SK-N-SH (cell line): ENCODE measurements around the gene FGFRL1. TPM values are rescaled to one million over a fixed set of nuclear protein-coding genes. Genes with fewer than 3 reads are reported as not detected.

Experiments used
- CTCF ChIA-PET: fragments of 300-600, 350-600 bp; formaldehyde crosslinking; extraction: SDS; loops from one replicate; lab custom pipeline; 2021; lab: Yijun Ruan, JAX
- POLR2A ChIA-PET: fragments of 350-600 bp; sonication (Branson Sonifier 250); formaldehyde crosslinking; extraction: SDS; loops from one replicate; lab custom pipeline; 2020; ENCODE audit warnings: antibody characterized with exemption, inconsistent platforms; lab: Yijun Ruan, JAX
- DNase-seq: peaks from one replicate; pipeline ENCODE4 v3.0.0; 2012
- H2AFZ ChIP-seq: fragments of 200-600 bp; sonication (generic); 2 replicates; pipeline ENCODE4 v1.8.1; 2016; ENCODE audit warnings: antibody characterized with exemption, mild to moderate bottlenecking, low read depth
- H3F3A ChIP-seq: fragments of 200-600 bp; sonication (generic); replicated peaks from 2 replicates; pipeline ENCODE3; 2016; ENCODE audit warnings: antibody characterized with exemption, mild to moderate bottlenecking; ENCODE audit not compliant: insufficient read depth
- H3K27ac ChIP-seq, 2 experiments: fragments of 200-500 bp in 1 of 2; fragments of 200-600 bp in 1 of 2; sonication (Bioruptor generic) in 1 of 2; sonication (generic), shearing (Covaris generic) in 1 of 2; 2 replicates each; pipeline versions ENCODE4 v1.5.1 to v1.6.1; 2014 to 2016; ENCODE audit warnings: low read depth in 2 of 2, inconsistent platforms in 1 of 2, low read length in 1 of 2, mild to moderate bottlenecking in 1 of 2, mixed read lengths in 1 of 2
- H3K27me3 ChIP-seq: fragments of 200-600 bp; sonication (generic), shearing (Covaris generic); 2 replicates; pipeline ENCODE4 v1.6.1; 2016; ENCODE audit warnings: mixed run types; ENCODE audit not compliant: insufficient read depth
- H3K36me3 ChIP-seq, 2 experiments: fragments of 200-500 bp in 1 of 2; fragments of 200-600 bp in 1 of 2; sonication (Bioruptor generic) in 1 of 2; sonication (generic) in 1 of 2; replicated peaks in 1 of 2; 2 replicates each; pipeline versions ENCODE3 to v1.5.1; 2014 to 2016; ENCODE audit warnings: low read length in 1 of 2, mild to moderate bottlenecking in 1 of 2; ENCODE audit not compliant: insufficient read depth in 2 of 2, control insufficient read depth in 1 of 2
- H3K4me1 ChIP-seq, 2 experiments: fragments of 200-500 bp in 1 of 2; fragments of 200-600 bp in 1 of 2; sonication (Bioruptor generic) in 1 of 2; sonication (generic), shearing (Covaris generic) in 1 of 2; 2 replicates each; pipeline versions ENCODE4 v1.5.1 to v1.6.1; 2014 to 2016; ENCODE audit warnings: low read depth in 1 of 2, low read length in 1 of 2, mixed run types in 1 of 2; ENCODE audit not compliant: insufficient read depth in 2 of 2, control insufficient read depth in 1 of 2
- H3K4me2 ChIP-seq: fragments of 200-600 bp; sonication (generic), shearing (Covaris generic); 2 replicates; pipeline ENCODE4 v1.6.1; 2017; ENCODE audit warnings: mixed run types
- H3K4me3 ChIP-seq, 2 experiments: fragments of 200-500 bp in 1 of 2; fragments of 200-600 bp in 1 of 2; sonication (Bioruptor generic) in 1 of 2; sonication (generic), shearing (Covaris generic) in 1 of 2; 2 replicates each; pipeline versions ENCODE4 v1.5.1 to v1.8.1; 2014 to 2016; ENCODE audit warnings: low read depth in 2 of 2, inconsistent platforms in 1 of 2, low read length in 1 of 2, mild to moderate bottlenecking in 1 of 2, mixed read lengths in 1 of 2, moderate library complexity in 1 of 2
- H3K79me2 ChIP-seq: fragments of 200-600 bp; sonication (generic); 2 replicates; pipeline ENCODE4 v1.8.1; 2017; ENCODE audit warnings: mild to moderate bottlenecking; ENCODE audit not compliant: insufficient read depth
- H3K9ac ChIP-seq: fragments of 200-600 bp; sonication (generic); 2 replicates; pipeline ENCODE4 v1.6.1; 2017; ENCODE audit warnings: mixed run types
- H3K9me2 ChIP-seq: fragments of 200-600 bp; sonication (generic); 2 replicates; pipeline ENCODE4 v1.6.1; 2017; ENCODE audit warnings: mixed run types
- H3K9me3 ChIP-seq: fragments of 200-600 bp; sonication (generic); 2 replicates; pipeline ENCODE4 v1.6.1; 2017; ENCODE audit warnings: mixed run types, mild to moderate bottlenecking, moderate library complexity
- H4K20me1 ChIP-seq: fragments of 200-600 bp; sonication (generic); 2 replicates; pipeline ENCODE4 v1.6.1; 2017; ENCODE audit warnings: mild to moderate bottlenecking, mixed run types; ENCODE audit not compliant: insufficient read depth
- EP300 ChIP-seq, 2 experiments: IDR thresholded peaks; 2 replicates each; pipeline versions ENCODE4 v1.4.0 to v1.6.1; 2012; ENCODE audit warnings: borderline replicate concordance in 1 of 2, low read depth in 1 of 2, low read length in 1 of 2
- EZH2phosphoT487 ChIP-seq: fragments of 200-600 bp; sonication (generic); IDR thresholded peaks from 2 replicates; pipeline ENCODE4 v1.6.1; 2017; ENCODE audit warnings: low read depth, mixed run types, mild to moderate bottlenecking, antibody characterized with exemption, moderate library complexity, borderline replicate concordance
- FOXJ3 ChIP-seq: sonication (generic); formaldehyde crosslinking; IDR thresholded peaks from 2 replicates; pipeline ENCODE4 v1.5.1; 2020; ENCODE audit warnings: mild to moderate bottlenecking, missing genetic modification reagents
- GABPA ChIP-seq: IDR thresholded peaks from 2 replicates; pipeline ENCODE4 v1.4.0; 2012; ENCODE audit warnings: low read depth, mild to moderate bottlenecking
- MEF2A ChIP-seq: IDR thresholded peaks from 2 replicates; pipeline ENCODE4 v1.4.0; 2012; ENCODE audit warnings: low read depth, borderline replicate concordance
- MXI1 ChIP-seq: IDR thresholded peaks from 2 replicates; pipeline ENCODE4 v1.6.1; 2012; ENCODE audit warnings: mild to moderate bottlenecking, low read depth, low read length, improper control_type of control experiment
- RAD21 ChIP-seq: IDR thresholded peaks from 2 replicates; pipeline ENCODE4 v1.6.1; 2012; ENCODE audit warnings: mild to moderate bottlenecking, low read length
- RCOR1 ChIP-seq: fragments of 150-350 bp; IDR thresholded peaks from 2 replicates; pipeline ENCODE4 v1.6.1; 2017; ENCODE audit warnings: antibody characterized with exemption, low read length
- SIN3A ChIP-seq: IDR thresholded peaks from 2 replicates; pipeline ENCODE4 v1.6.1; 2012; ENCODE audit warnings: low read depth, mild to moderate bottlenecking, low read length, moderate library complexity, borderline replicate concordance
- TCF12 ChIP-seq: IDR thresholded peaks from 2 replicates; pipeline ENCODE4 v1.4.0; 2012
- TEAD4 ChIP-seq: IDR thresholded peaks from 2 replicates; pipeline ENCODE4 v1.4.0; 2012; ENCODE audit warnings: mild to moderate bottlenecking, borderline replicate concordance; ENCODE audit not compliant: insufficient read depth
- WGBS: methylation state at CpG from one replicate; pipeline ENCODE4 v1.1.6; 2017; ENCODE audit warnings: low lambda C conversion rate; 5-methylcytosine and 5-hydroxymethylcytosine counted together
- polyA plus RNA-seq, 3 experiments: library from polyadenylated mRNA; depleted of rRNA; stranded (reverse); fragments of >200 nt; gene quantifications; 2 replicates each; pipeline ENCODE4 v1.2.3, GENCODE V29; 2012
- TF ChIP-seq, protein P1 (sequence below): fragments of 150-350 bp; IDR thresholded peaks from 2 replicates; pipeline ENCODE4 v1.6.1; 2017; ENCODE audit warnings: antibody characterized with exemption, low read length, low read depth, borderline replicate concordance
- TF ChIP-seq, protein P2 (sequence below): IDR thresholded peaks from 2 replicates; pipeline ENCODE4 v1.4.0; 2012; ENCODE audit warnings: low read depth
- TF ChIP-seq, protein P3 (sequence below): IDR thresholded peaks from 2 replicates; pipeline ENCODE4; 2012
- TF ChIP-seq, protein P4 (sequence below): IDR thresholded peaks from 2 replicates; pipeline ENCODE4 v1.4.0; 2012; ENCODE audit warnings: low read depth, borderline replicate concordance
- TF ChIP-seq, protein P5 (sequence below): IDR thresholded peaks from 2 replicates; pipeline ENCODE4 v1.6.1; 2012; ENCODE audit warnings: mild to moderate bottlenecking, low read depth, low read length, moderate library complexity

The FGFRL1 gene
- polyA plus RNA-seq, 1 of the 3 experiments (the other 2 are of a cell fraction) = 22.5 TPM

DNA sequence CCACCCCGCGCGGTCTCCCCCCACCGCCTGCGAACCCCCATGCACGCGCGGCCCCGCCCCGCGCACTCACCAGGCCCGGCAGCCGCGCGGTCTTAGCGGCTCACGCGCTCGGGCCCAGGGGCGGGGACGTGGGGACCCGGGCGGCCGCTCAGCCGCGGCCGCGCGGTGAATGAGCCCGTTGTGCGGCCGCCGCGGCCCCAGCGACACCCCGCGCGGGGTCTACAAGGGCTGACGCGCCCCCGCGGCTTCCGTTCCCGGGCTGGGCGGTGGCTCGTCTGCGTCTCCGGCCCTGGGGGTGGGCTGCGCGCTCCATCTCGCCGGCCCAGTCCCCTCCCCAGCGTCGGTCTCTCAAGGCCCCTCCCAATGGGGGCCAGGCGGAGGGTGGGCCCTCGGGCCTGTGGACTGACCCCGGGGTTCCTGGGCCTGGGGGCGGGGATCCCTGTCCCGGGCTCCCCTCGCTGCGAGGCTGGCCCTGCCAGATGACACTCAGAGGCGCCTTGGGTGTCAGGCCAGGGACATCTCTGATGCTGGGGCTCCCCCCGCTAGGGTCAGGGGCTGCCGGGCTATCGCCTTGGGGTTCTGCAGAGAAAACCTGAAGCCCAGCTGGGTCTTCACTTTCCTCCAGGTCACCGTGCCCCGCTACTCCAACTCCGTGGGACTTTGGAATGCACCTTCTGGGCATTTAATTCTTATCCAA, 13.9 kb upstream of the FGFRL1 start:
- Histone ChIP-seq H3K9ac (no peak overlapping the region), H3K4me3 (peak overlapping the region; percentile 29 to 33; a peak in 3 of 4 replicates), H2AFZ (no peak overlapping the region), H3K9me2 (no peaks in the 10 kb centered on the region), H3K36me3 (peaks cover 0 to 1% of the 10 kb centered on the region in 2 experiments), H4K20me1 (peaks cover 14% of the 10 kb centered on the region; the same call in 1 of the 2 replicates), H3K79me2 (no peaks in the 10 kb centered on the region), H3K4me2 (peak overlapping the region; percentile 69; the same call in 1 of the 2 replicates), H3K27ac (no peak overlapping the region), H3K4me1 (no peaks in the 10 kb centered on the region; a peak in 1 of 4 replicates), H3K27me3 (peaks cover 15% of the 10 kb centered on the region), H3F3A (no peaks in the 10 kb centered on the region), H3K9me3 (no peaks in the 10 kb centered on the region)
- WGBS = 10% methylated on average over 3 of the region's 68 CpGs
- DNase-seq = peak; percentile 85
- POLR2A ChIA-PET = no interaction called here
- CTCF ChIA-PET = interaction anchor here (0.9 to 1.6 kb wide), 2 partner anchors 10 to 255 kb away, joined by 3 to 11 read pairs; partner anchors contain the start of gene IDUA
- TF ChIP-seq MXI1 = no peak
- 0 out of 2 replicates have a peak, but pooled peaks have one; percentile 62 for TF ChIP-seq EZH2phosphoT487
- TF ChIP-seq, protein P1, sequence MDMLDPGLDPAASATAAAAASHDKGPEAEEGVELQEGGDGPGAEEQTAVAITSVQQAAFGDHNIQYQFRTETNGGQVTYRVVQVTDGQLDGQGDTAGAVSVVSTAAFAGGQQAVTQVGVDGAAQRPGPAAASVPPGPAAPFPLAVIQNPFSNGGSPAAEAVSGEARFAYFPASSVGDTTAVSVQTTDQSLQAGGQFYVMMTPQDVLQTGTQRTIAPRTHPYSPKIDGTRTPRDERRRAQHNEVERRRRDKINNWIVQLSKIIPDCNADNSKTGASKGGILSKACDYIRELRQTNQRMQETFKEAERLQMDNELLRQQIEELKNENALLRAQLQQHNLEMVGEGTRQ = no peak
- TF ChIP-seq MEF2A = no peak
- no peak for TF ChIP-seq TEAD4
- TF ChIP-seq, protein P2, sequence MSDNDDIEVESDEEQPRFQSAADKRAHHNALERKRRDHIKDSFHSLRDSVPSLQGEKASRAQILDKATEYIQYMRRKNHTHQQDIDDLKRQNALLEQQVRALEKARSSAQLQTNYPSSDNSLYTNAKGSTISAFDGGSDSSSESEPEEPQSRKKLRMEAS = no peak

DNA sequence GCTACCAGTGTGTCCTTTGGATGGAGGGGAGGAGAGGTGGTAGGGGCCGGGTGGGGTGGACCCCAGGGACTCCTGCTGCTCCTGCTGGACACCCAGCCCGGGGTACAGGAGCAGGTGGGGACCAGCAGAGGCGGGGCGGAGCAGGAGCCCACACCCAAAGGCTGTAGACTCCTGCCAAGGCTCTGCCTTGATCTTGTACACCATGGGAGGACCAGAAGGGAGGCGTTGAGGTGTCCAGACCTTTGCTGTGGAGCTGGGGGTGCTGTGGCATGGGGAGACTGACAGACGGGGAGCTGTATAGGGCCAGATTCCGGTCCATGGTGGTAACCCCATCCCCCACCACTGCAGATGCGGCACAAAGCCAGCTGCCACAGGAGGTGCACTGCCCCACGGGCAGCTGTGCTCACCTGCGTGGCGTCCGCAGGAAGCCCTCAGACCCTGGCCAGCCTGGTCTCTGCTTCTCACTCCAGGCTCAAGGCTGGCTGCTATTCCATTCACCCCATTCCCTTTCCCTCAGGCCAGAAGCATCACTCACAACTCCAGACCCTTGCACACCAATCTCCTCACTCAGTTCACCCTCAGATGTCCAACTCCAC, 13.2 kb upstream of the FGFRL1 start:
- Histone ChIP-seq H3K36me3 (no peaks in the 10 kb centered on the region), H3K9me3 (no peaks in the 10 kb centered on the region), H3K9me2 (no peaks in the 10 kb centered on the region), H3K79me2 (no peaks in the 10 kb centered on the region), H2AFZ (no peak overlapping the region), H3K27ac (no peak overlapping the region), H3K27me3 (peaks cover 19% of the 10 kb centered on the region), H3K4me1 (no peaks in the 10 kb centered on the region; a peak in 1 of 4 replicates), H3K4me2 (0 out of 2 replicates have a peak overlapping the region, but pooled peaks have one; percentile 69)
- CTCF ChIA-PET = interaction anchor here (0.9 to 1.6 kb wide), 4 partner anchors 11 to 395 kb away, joined by 3 to 11 read pairs (median 3); partner anchors contain the start of gene IDUA
- POLR2A ChIA-PET = interaction anchor here (1.2 kb wide), 1 partner anchor 11 kb away, joined by 4 read pairs; no protein-coding TSS in a partner anchor
- WGBS = 50% methylated on average over 5 of the region's 12 CpGs
- TF ChIP-seq, protein P3, sequence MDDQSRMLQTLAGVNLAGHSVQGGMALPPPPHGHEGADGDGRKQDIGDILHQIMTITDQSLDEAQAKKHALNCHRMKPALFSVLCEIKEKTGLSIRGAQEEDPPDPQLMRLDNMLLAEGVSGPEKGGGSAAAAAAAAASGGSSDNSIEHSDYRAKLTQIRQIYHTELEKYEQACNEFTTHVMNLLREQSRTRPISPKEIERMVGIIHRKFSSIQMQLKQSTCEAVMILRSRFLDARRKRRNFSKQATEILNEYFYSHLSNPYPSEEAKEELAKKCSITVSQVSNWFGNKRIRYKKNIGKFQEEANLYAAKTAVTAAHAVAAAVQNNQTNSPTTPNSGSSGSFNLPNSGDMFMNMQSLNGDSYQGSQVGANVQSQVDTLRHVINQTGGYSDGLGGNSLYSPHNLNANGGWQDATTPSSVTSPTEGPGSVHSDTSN = no peak
- TF ChIP-seq, protein P4, sequence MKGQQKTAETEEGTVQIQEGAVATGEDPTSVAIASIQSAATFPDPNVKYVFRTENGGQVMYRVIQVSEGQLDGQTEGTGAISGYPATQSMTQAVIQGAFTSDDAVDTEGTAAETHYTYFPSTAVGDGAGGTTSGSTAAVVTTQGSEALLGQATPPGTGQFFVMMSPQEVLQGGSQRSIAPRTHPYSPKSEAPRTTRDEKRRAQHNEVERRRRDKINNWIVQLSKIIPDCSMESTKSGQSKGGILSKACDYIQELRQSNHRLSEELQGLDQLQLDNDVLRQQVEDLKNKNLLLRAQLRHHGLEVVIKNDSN = no peak
- TF ChIP-seq, protein P5, sequence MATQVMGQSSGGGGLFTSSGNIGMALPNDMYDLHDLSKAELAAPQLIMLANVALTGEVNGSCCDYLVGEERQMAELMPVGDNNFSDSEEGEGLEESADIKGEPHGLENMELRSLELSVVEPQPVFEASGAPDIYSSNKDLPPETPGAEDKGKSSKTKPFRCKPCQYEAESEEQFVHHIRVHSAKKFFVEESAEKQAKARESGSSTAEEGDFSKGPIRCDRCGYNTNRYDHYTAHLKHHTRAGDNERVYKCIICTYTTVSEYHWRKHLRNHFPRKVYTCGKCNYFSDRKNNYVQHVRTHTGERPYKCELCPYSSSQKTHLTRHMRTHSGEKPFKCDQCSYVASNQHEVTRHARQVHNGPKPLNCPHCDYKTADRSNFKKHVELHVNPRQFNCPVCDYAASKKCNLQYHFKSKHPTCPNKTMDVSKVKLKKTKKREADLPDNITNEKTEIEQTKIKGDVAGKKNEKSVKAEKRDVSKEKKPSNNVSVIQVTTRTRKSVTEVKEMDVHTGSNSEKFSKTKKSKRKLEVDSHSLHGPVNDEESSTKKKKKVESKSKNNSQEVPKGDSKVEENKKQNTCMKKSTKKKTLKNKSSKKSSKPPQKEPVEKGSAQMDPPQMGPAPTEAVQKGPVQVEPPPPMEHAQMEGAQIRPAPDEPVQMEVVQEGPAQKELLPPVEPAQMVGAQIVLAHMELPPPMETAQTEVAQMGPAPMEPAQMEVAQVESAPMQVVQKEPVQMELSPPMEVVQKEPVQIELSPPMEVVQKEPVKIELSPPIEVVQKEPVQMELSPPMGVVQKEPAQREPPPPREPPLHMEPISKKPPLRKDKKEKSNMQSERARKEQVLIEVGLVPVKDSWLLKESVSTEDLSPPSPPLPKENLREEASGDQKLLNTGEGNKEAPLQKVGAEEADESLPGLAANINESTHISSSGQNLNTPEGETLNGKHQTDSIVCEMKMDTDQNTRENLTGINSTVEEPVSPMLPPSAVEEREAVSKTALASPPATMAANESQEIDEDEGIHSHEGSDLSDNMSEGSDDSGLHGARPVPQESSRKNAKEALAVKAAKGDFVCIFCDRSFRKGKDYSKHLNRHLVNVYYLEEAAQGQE = no peak
- no peak for TF ChIP-seq MEF2A
- TF ChIP-seq RAD21 = no peak
- no peak for TF ChIP-seq EP300 (IDR thresholded peaks at IDR 0.05; ENCODE audit: borderline replicate concordance in 1 of 2, low read depth in 1 of 2, low read length in 1 of 2)
- TF ChIP-seq RCOR1 = no peak
- no peak for TF ChIP-seq SIN3A
- TF ChIP-seq FOXJ3 = no peak
- TF ChIP-seq GABPA = no peak
- TF ChIP-seq MXI1 = no peak
- TF ChIP-seq TCF12 = no peak
- TF ChIP-seq, all 33 proteins: peak for 0
- no peaks in the 10 kb centered on the region for H3F3A ChIP-seq
- H3K4me3 ChIP-seq = no peak overlapping the region
- DNase-seq = peak; percentile 45
- no peak overlapping the region for H3K9ac ChIP-seq
- peaks cover 14% of the 10 kb centered on the region; the same call in 1 of the 2 replicates for H4K20me1 ChIP-seq
